Measurements from ENCODE around the gene PLB1.

Gene PLB1

DNA sequence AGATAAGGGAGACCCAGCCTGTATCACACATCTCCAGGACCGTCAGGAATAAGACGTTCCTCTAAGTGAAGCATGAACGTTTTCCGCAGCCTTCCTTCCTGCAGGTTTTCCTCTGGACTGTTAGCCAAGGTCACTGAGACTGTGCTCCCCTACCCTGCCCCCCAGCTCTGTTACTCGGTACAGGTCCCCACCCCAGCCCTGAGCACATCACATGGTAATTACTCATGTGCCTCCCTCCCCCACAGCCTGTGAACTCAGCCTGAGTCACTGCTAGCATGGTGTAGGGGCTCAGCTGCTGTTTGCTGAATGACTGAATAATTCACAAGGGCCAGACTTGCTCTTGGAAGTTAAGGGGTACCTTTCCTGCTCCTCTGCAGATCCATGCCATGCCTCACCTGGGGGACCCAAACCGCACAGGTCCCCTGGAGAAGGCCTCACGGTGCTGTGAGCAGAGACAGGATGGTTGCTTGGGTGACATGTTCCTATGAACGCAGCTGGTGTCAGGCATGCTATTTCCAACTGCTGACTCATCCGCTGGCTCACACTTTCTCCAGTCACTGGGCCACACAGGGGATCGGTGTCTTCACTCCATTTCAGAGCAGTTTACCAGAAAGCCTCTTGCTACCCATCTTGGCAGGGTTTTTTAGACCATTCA, 88.2 kb downstream of the PLB1 start:
- peak; percentile 53 to 75 for DNase-seq (ENCODE audit: low read depth in 1 of 2, low spot score in 1 of 2)
- Histone ChIP-seq H3K4me3 (replicated peaks; ENCODE audit: insufficient read depth, low read length) (no peak overlapping the region), H3K27me3 (ENCODE audit: insufficient read depth, poor library complexity, severe bottlenecking) (no peaks in the 10 kb centered on the region), H3K27ac (replicated peaks) (peak overlapping the region; percentile 45)
- TF ChIP-seq POLR2AphosphoS5 (IDR thresholded peaks at IDR 0.05; ENCODE audit: low read depth): no peak; the same call in 1 of the 2 replicates
- TF ChIP-seq, protein P1, sequence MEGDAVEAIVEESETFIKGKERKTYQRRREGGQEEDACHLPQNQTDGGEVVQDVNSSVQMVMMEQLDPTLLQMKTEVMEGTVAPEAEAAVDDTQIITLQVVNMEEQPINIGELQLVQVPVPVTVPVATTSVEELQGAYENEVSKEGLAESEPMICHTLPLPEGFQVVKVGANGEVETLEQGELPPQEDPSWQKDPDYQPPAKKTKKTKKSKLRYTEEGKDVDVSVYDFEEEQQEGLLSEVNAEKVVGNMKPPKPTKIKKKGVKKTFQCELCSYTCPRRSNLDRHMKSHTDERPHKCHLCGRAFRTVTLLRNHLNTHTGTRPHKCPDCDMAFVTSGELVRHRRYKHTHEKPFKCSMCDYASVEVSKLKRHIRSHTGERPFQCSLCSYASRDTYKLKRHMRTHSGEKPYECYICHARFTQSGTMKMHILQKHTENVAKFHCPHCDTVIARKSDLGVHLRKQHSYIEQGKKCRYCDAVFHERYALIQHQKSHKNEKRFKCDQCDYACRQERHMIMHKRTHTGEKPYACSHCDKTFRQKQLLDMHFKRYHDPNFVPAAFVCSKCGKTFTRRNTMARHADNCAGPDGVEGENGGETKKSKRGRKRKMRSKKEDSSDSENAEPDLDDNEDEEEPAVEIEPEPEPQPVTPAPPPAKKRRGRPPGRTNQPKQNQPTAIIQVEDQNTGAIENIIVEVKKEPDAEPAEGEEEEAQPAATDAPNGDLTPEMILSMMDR (IDR thresholded peaks at IDR 0.05; ENCODE audit: insufficient read depth, low read length): no peak
- TF ChIP-seq REST (IDR thresholded peaks at IDR 0.05; ENCODE audit: insufficient replicate concordance, low read depth): no peak
- no peak for TF ChIP-seq SPI1 (IDR thresholded peaks at IDR 0.05; ENCODE audit: borderline replicate concordance, low read depth)
- TF ChIP-seq GABPA (IDR thresholded peaks at IDR 0.05; ENCODE audit: low read depth): no peak

GRCh38 chr2:28586867-28587266, 91.0 kb downstream of the PLB1 start:
- no peak overlapping the region for H3K4me3 ChIP-seq (replicated peaks; ENCODE audit: insufficient read depth, low read length)
- DNase-seq (ENCODE audit: low read depth in 1 of 2, low spot score in 1 of 2): no peak
- no peak overlapping the region for H3K27ac ChIP-seq (replicated peaks)
- no peaks in the 10 kb centered on the region for H3K27me3 ChIP-seq (ENCODE audit: insufficient read depth, poor library complexity, severe bottlenecking)
- TF ChIP-seq SPI1 (IDR thresholded peaks at IDR 0.05; ENCODE audit: borderline replicate concordance, low read depth): peak; percentile 45
- TF ChIP-seq POLR2AphosphoS5 (IDR thresholded peaks at IDR 0.05; ENCODE audit: low read depth): no peak

- no peak for DNase-seq (ENCODE audit: low read depth in 1 of 2, low spot score in 1 of 2)
- TF ChIP-seq, protein P1 (IDR thresholded peaks at IDR 0.05; ENCODE audit: insufficient read depth, low read length): no peak
- TF ChIP-seq SPI1 (IDR thresholded peaks at IDR 0.05; ENCODE audit: borderline replicate concordance, low read depth) (no peak), POLR2AphosphoS5 (IDR thresholded peaks at IDR 0.05; ENCODE audit: low read depth) (no peak), REST (IDR thresholded peaks at IDR 0.05; ENCODE audit: insufficient replicate concordance, low read depth) (no peak), GABPA (IDR thresholded peaks at IDR 0.05; ENCODE audit: low read depth) (no peak)
- Histone ChIP-seq H3K27me3 (ENCODE audit: insufficient read depth, poor library complexity, severe bottlenecking) (no peaks in the 10 kb centered on the region), H3K4me3 (replicated peaks; ENCODE audit: insufficient read depth, low read length) (no peak overlapping the region), H3K27ac (replicated peaks) (peak overlapping the region; percentile 32; the same call in 1 of the 2 replicates)
These were observed 91.8 kb downstream of the PLB1 start for GRCh38 chr2:28587526-28588291.

DNA sequence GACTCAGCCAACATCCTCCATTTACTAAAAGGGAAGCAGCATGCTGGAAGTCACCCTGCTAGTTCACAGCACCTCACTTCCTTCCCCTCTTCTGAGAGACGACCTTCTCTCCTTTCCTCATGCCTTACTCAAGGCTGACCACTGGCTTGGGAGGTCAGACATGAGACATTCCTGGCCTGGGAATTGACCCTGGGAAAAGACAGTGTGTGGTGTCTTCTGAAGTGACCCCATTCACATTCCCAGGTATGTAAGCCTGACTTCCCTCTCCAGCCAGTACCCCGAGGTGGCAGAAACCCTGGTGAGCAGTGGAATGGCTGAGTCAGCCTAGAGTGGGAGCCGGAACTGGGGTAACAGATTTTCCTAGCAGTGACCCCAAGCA, 92.4 kb downstream of the PLB1 start:
- DNase-seq (ENCODE audit: low read depth in 1 of 2, low spot score in 1 of 2): peak; percentile 56 to 63
- Histone ChIP-seq H3K27ac (replicated peaks) (peak overlapping the region; percentile 32; the same call in 1 of the 2 replicates), H3K4me3 (replicated peaks; ENCODE audit: insufficient read depth, low read length) (no peak overlapping the region), H3K27me3 (ENCODE audit: insufficient read depth, poor library complexity, severe bottlenecking) (no peaks in the 10 kb centered on the region)
- TF ChIP-seq POLR2AphosphoS5 (IDR thresholded peaks at IDR 0.05; ENCODE audit: low read depth) (no peak), SPI1 (IDR thresholded peaks at IDR 0.05; ENCODE audit: borderline replicate concordance, low read depth) (peak; percentile 68; the same call in 1 of the 2 replicates), GABPA (IDR thresholded peaks at IDR 0.05; ENCODE audit: low read depth) (no peak)
- TF ChIP-seq, protein P1 (IDR thresholded peaks at IDR 0.05; ENCODE audit: insufficient read depth, low read length): no peak
